Testis (tissue), 3 donors: Measurements from ENCODE around the gene TTC7B. TPM values are rescaled to one million over a fixed set of nuclear protein-coding genes. Genes with fewer than 3 reads are reported as not detected.
"Not testable (repeated sequence)": the region's sequence is repeated elsewhere in the genome, so short reads cannot be mapped to it uniquely, and the experiment has no call there.

Experiments
- DNase-seq: peaks from one replicate; pipeline ENCODE4 v3.0.0-alpha.2; 2019
- H3K27ac ChIP-seq, 2 donors: fragments of 200-600 bp; sonication (generic); one replicate each; pipeline ENCODE4 v1.5.1; 2019
- H3K27me3 ChIP-seq: fragments of 200-600 bp; sonication (generic); one replicate; pipeline ENCODE4 v1.5.1; 2019
- H3K36me3 ChIP-seq: fragments of 200-600 bp; sonication (generic); one replicate; pipeline ENCODE4 v1.5.1; 2017; ENCODE audit warnings: low read depth; ENCODE audit errors: missing control alignments
- H3K4me1 ChIP-seq: fragments of 200-600 bp; sonication (generic); one replicate; pipeline ENCODE4 v1.5.1; 2019
- H3K4me3 ChIP-seq, 2 donors: fragments of 200-600 bp; sonication (generic); one replicate each; pipeline ENCODE4 v1.5.1; 2017 to 2019
- H3K9me3 ChIP-seq: fragments of 200-600 bp; sonication (generic); one replicate; pipeline ENCODE4 v1.5.1; 2017
- POLR2A ChIP-seq: fragments of 450-650 bp; IDR thresholded peaks from one replicate; pipeline ENCODE4 v1.6.1; 2017; ENCODE audit warnings: antibody characterized with exemption, mild to moderate bottlenecking, moderate library complexity
- WGBS, 2 donors: methylation state at CpG; one replicate each; pipeline ENCODE4 v1.1.5; 2018; 5-methylcytosine and 5-hydroxymethylcytosine counted together
- intact Hi-C: fragments of 100-400 bp; cut with DNase I; formaldehyde crosslinking; loops from one replicate; pipeline ENCODE4 v1.15.1; 2023; ENCODE audit warnings: low total_unique reads
- polyA plus RNA-seq: library from polyadenylated mRNA; stranded (reverse); fragments of 350-450 nt; fragmentation: Illumina TruSeq; extraction: RNeasy Lipid Tissue Mini Kit (QIAGEN cat#74804); gene quantifications from one replicate; pipeline ENCODE4 v1.2.3, GENCODE V29; 2014; ENCODE audit warnings: low read depth, low replicate concordance; ENCODE audit not compliant: insufficient read depth
- total RNA-seq, 2 donors: library from RNA; depleted of rRNA; stranded (reverse); fragments of >200 nt; gene quantifications; one replicate each; pipeline ENCODE4 v1.2.3, GENCODE V29; 2016
- TF ChIP-seq, protein P1 (sequence below), 3 experiments: fragments of 450-650 bp in 2 of 3; fragments of 200-600 bp in 1 of 3; sonication (generic) in 1 of 3; IDR thresholded peaks; one replicate each; pipeline ENCODE4 v1.5.1; 2016 to 2019; ENCODE audit warnings: antibody characterized with exemption in 3 of 3, mild to moderate bottlenecking in 2 of 3, moderate library complexity in 1 of 3

Gene TTC7B
- total and polyA plus RNA-seq, 3 donors from 2014 or later = 11.3 to 17.0 (median 12.1) TPM

DNA sequence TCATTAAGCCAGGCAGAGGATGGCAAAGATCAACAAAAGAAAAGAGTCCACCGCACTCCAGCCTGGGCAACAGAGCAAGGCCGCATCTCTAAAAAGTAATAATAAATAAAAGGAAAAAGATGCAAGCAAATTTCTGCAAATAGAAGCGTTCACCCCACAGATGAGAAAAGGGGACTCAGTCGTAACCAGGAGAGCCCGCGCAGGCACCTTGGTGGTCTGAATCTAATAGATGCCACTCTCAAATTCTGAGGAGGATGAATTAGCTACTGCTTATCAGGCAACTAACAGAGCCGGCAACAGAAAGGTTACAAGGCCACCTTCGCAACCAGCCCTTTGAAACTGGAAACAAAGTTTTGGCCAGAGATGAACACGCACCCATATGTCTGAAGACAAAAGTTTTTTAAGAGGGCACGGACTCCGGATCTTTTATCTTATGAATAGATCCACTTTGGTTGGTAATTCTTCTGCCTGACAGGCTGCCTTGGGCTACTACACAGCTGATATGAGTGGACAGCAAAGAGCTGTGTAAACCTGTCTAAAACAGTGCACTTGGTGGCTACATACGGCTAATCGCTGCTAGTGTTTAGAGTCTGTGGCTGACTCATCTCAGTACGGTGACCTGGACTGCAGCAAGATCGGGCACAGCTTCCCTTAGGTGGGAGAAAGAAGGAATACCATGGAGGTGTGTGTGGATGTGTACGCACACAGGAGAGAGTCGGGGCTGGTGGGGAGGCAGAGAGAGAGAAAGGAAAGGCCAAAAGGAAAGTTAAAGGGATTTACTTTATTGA is 32.9 kb upstream of the TTC7B start:
- no peak for DNase-seq
- H3K4me1 ChIP-seq = no peaks in the 10 kb centered on the region
- no peaks in the 10 kb centered on the region for H3K9me3 ChIP-seq
- no peak overlapping the region for H3K4me3 ChIP-seq
- WGBS, 2 donors = 75 to 82% methylated on average over 17 of the region's 17 CpGs
- no peaks in the 10 kb centered on the region for H3K27me3 ChIP-seq
- intact Hi-C loops = no loop called here
- no peak for TF ChIP-seq POLR2A
- TF ChIP-seq, protein P1, sequence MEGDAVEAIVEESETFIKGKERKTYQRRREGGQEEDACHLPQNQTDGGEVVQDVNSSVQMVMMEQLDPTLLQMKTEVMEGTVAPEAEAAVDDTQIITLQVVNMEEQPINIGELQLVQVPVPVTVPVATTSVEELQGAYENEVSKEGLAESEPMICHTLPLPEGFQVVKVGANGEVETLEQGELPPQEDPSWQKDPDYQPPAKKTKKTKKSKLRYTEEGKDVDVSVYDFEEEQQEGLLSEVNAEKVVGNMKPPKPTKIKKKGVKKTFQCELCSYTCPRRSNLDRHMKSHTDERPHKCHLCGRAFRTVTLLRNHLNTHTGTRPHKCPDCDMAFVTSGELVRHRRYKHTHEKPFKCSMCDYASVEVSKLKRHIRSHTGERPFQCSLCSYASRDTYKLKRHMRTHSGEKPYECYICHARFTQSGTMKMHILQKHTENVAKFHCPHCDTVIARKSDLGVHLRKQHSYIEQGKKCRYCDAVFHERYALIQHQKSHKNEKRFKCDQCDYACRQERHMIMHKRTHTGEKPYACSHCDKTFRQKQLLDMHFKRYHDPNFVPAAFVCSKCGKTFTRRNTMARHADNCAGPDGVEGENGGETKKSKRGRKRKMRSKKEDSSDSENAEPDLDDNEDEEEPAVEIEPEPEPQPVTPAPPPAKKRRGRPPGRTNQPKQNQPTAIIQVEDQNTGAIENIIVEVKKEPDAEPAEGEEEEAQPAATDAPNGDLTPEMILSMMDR (IDR thresholded peaks at IDR 0.05) = no peak
- no peak overlapping the region for H3K27ac ChIP-seq
- H3K36me3 ChIP-seq = no peaks in the 10 kb centered on the region

DNA sequence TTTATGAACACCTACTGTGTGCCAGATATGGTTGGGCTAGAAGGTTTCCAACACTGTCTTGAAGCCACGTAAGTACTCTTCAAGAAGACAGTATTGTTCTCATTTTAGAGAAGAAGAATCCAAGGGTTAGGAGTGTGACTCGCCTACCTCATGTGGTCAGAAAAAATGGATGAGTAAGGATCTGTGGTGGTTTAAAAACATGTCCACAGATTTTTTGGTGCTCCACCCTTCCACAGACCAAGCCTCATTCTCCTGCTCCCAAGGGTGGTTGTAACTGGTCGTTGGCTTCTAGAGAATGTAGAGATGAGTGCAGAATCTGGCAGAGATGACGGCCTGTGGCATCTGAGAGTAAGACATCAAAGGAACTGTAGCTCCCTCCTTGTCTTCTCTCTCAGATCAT is 30.3 kb upstream of the TTC7B start:
- no peaks in the 10 kb centered on the region for H3K9me3 ChIP-seq
- no peak overlapping the region for H3K4me3 ChIP-seq
- intact Hi-C loops = no loop called here
- H3K36me3 ChIP-seq = no peaks in the 10 kb centered on the region
- WGBS, 2 donors = 91 to 95% methylated on average over 4 of the region's 4 CpGs
- no peaks in the 10 kb centered on the region for H3K27me3 ChIP-seq
- DNase-seq = no peak
- H3K27ac ChIP-seq = no peak overlapping the region
- H3K4me1 ChIP-seq = no peaks in the 10 kb centered on the region
- no peak for TF ChIP-seq POLR2A
- TF ChIP-seq, protein P1 (IDR thresholded peaks at IDR 0.05) = no peak

DNA sequence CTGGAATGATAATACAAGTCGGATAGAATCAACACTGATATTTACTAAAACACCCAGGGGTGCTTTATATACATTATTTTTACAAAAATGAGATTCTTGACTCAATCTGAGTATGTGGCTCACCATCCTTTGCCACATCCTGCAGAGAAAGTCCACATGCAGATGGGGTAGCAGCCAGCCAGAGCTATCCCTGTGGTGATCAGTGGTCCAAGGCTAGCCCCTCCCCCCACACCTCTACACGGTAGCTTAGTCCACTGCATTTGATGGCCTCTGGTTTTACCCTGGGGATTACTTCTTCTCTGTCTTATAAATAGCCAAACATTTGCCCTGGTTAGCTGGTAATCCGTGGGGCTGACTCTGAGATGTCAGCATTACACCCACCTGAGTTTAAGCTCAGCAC is 28.1 kb upstream of the TTC7B start:
- intact Hi-C loops = no loop called here
- no peaks in the 10 kb centered on the region for H3K9me3 ChIP-seq
- no peaks in the 10 kb centered on the region for H3K27me3 ChIP-seq
- no peak for DNase-seq
- WGBS, 2 donors = 83 to 96% methylated on average over 3 of the region's 3 CpGs
- no peak for TF ChIP-seq POLR2A
- TF ChIP-seq, protein P1 (IDR thresholded peaks at IDR 0.05) = no peak
- peaks cover 3% of the 10 kb centered on the region for H3K4me1 ChIP-seq
- no peak overlapping the region for H3K4me3 ChIP-seq
- no peaks in the 10 kb centered on the region for H3K36me3 ChIP-seq
- no peak overlapping the region for H3K27ac ChIP-seq

DNA sequence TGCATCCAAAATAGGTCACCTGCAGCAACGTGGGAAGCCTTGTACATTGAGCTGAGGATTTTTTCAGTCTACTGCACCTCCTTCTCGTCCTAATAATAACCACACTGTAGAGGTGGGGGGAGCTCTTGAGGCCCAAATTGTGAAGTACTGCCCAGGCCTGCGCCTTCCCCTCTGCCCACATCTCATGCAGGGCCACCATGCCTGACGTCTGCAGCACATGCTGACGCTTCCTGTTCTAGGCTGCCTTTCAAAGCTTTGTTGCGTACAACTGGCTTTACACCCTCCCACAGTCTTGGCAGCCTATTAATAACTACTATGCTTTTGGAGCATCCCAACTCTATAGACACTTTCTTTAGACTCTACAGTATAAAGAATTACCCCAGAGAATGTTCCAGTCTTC is 26.5 kb upstream of the TTC7B start:
- no peak overlapping the region for H3K27ac ChIP-seq
- DNase-seq = peak; percentile 20
- H3K4me1 ChIP-seq = peaks cover 7% of the 10 kb centered on the region
- no peaks in the 10 kb centered on the region for H3K27me3 ChIP-seq
- intact Hi-C loops = no loop called here
- no peak overlapping the region for H3K4me3 ChIP-seq
- no peaks in the 10 kb centered on the region for H3K36me3 ChIP-seq
- H3K9me3 ChIP-seq = no peaks in the 10 kb centered on the region
- TF ChIP-seq POLR2A = no peak
- TF ChIP-seq, protein P1 (IDR thresholded peaks at IDR 0.05) = no peak
- WGBS, 2 donors = 74 to 79% methylated on average over 6 of the region's 6 CpGs

DNA sequence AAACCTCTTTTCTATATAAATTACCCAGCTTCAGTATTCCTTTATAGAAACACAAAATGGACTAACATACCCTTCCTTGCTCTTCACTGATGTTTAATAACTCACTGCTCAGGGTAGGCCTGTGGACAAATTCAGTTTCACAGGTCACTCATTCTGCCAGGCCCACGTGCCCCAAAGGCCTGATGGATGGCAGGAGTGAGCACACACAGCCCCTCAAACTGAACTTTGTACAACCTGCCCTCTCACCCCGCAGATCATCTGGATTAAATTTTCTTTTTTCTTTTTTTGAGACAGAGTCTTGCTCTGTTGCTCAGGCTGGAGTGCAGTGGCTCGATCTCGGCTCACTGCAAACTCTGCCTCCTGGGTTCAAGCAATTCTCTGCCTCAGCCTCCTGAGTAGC is 24.4 kb upstream of the TTC7B start:
- H3K9me3 ChIP-seq, DNase-seq, intact Hi-C loops, H3K27me3 ChIP-seq, H3K27ac ChIP-seq, H3K4me1 ChIP-seq, H3K4me3 ChIP-seq, H3K36me3 ChIP-seq: not testable (repeated sequence)
- 92 to 99% methylated on average over 4 of the region's 4 CpGs for WGBS, 2 donors
